Measurements from ENCODE around the gene LIN7B. TPM values are rescaled to one million over a fixed set of nuclear protein-coding genes. Genes with fewer than 3 reads are reported as not detected.
A peak's percentile ranks its signal among the peaks of the same experiment; 100 is the strongest.

LIN7B gene
- total and polyA plus RNA-seq, 9 of the 15 experiments (the other 6 are each of a cell fraction or from before 2014, with no cell fraction given): 0.89 to 15.7 (median 4.0) TPM

GRCh38 chr19:49097453-49098288 is 16.5 kb upstream of the LIN7B start (continued):
- no peak for TF ChIP-seq PHF20 (IDR thresholded peaks at IDR 0.05; ENCODE audit: partially characterized antibody)
- TF ChIP-seq SMAD2 (IDR thresholded peaks at IDR 0.05; ENCODE audit: low read depth, low read length): no peak
- TF ChIP-seq SP1 (CRISPR knock-in tag; IDR thresholded peaks at IDR 0.05): 0 out of 2 replicates have a peak, but pooled peaks have one; percentile 11
- TF ChIP-seq TBL1XR1 (IDR thresholded peaks at IDR 0.05; ENCODE audit: low read length in 2 of 2): no peak
- peak; percentile 38; the same call in 1 of the 2 replicates for TF ChIP-seq KLF16 (IDR thresholded peaks at IDR 0.05)
- TF ChIP-seq NUFIP1 (IDR thresholded peaks at IDR 0.05; ENCODE audit: partially characterized antibody): no peak
- TF ChIP-seq FOXJ2 (tag; IDR thresholded peaks at IDR 0.05): 0 out of 2 replicates have a peak, but pooled peaks have one; percentile 29
- TF ChIP-seq, protein P1, sequence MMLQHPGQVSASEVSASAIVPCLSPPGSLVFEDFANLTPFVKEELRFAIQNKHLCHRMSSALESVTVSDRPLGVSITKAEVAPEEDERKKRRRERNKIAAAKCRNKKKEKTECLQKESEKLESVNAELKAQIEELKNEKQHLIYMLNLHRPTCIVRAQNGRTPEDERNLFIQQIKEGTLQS (IDR thresholded peaks at IDR 0.05): no peak
- TF ChIP-seq, protein P1 (CRISPR knock-in tag; conservative IDR thresholded peaks at IDR 0.05): peak; percentile 55; the same call in 1 of the 2 replicates
- no peak for TF ChIP-seq ZNF124 (CRISPR knock-in tag; IDR thresholded peaks at IDR 0.05)

- peaks cover 24% of the 10 kb centered on the region for H4K20me1 ChIP-seq (replicated peaks; ENCODE audit: control insufficient read depth, insufficient read depth, low read length)
- DNase-seq (ENCODE audit: extremely low read depth in 1 of 4, low spot score in 3 of 4): no peak
- H3K9me3 ChIP-seq (replicated peaks; ENCODE audit: control insufficient read depth, insufficient read depth, low read depth, low read length): no peaks in the 10 kb centered on the region
- in situ Hi-C loops (cut with MboI): loop anchor here (5.0 kb wide), 1 partner anchor 94 kb away; no protein-coding TSS in a partner anchor
- H2AFZ ChIP-seq (ENCODE audit: low read depth, low read length): no peak overlapping the region
- peaks cover 99% of the 10 kb centered on the region for H3K36me3 ChIP-seq (ENCODE audit: control insufficient read depth, insufficient read depth, low read length)
- H3K9me1 ChIP-seq (ENCODE audit: control insufficient read depth, insufficient read depth, low read length): no peaks in the 10 kb centered on the region
- no peak overlapping the region for H3K4me2 ChIP-seq (ENCODE audit: insufficient read depth, low read length)
- no peak overlapping the region for H3K9ac ChIP-seq (ENCODE audit: insufficient read depth in 1 of 2, low read depth in 2 of 2, low read length in 2 of 2)
- BruUV-seq (replicated peaks): no TSS peak
- CTCF ChIA-PET (ENCODE audit: low intra/inter-chr PET ratio): interaction anchor here (0.5 to 2.1 kb wide), 4 partner anchors 47 to 126 kb away, joined by 5 to 27 read pairs (median 6); no protein-coding TSS in a partner anchor
- H3K4me1 ChIP-seq (replicated peaks in 1 of 2; ENCODE audit: control insufficient read depth in 2 of 2, insufficient read depth in 2 of 2, low read length in 2 of 2): peaks cover 0 to 17% of the 10 kb centered on the region in 2 experiments; a peak in 3 of 5 replicates
- no peaks in the 10 kb centered on the region for H3K27me3 ChIP-seq (ENCODE audit: control insufficient read depth in 2 of 2, insufficient read depth in 2 of 2, low read length in 2 of 2)
- intact Hi-C loops (cut with micrococcal nuclease): no loop called here
- no peak for ATAC-seq
- WGBS (ENCODE audit: insufficient coverage, low coverage, missing lambda C conversion rate): 98% methylated on average over 4 of the region's 4 CpGs
- H3K79me2 ChIP-seq (ENCODE audit: control insufficient read depth, insufficient read depth, low read length): peaks cover 55% of the 10 kb centered on the region
- no peak overlapping the region for H3K4me3 ChIP-seq
- POLR2A ChIA-PET: interaction anchor here (2.6 kb wide), 1 partner anchor 100 kb away, joined by 22 read pairs; no protein-coding TSS in a partner anchor
- no peak overlapping the region for H3K27ac ChIP-seq (ENCODE audit: extremely low read depth, low read depth, low read length)
- FAIRE-seq: no peak
- TF ChIP-seq ZZZ3 (IDR thresholded peaks at IDR 0.05) (no peak), NRF1 (conservative IDR thresholded peaks at IDR 0.05 in 1 of 2, IDR thresholded peaks at IDR 0.05 in 1 of 2) (no peak), PRDM10 (IDR thresholded peaks at IDR 0.05; ENCODE audit: partially characterized antibody) (no peak), KHSRP (IDR thresholded peaks at IDR 0.05) (no peak), CBFA2T2 (conservative IDR thresholded peaks at IDR 0.05) (no peak), CREBBP (IDR thresholded peaks at IDR 0.05; ENCODE audit: low read depth, low read length) (no peak)
- TF ChIP-seq, protein P2, sequence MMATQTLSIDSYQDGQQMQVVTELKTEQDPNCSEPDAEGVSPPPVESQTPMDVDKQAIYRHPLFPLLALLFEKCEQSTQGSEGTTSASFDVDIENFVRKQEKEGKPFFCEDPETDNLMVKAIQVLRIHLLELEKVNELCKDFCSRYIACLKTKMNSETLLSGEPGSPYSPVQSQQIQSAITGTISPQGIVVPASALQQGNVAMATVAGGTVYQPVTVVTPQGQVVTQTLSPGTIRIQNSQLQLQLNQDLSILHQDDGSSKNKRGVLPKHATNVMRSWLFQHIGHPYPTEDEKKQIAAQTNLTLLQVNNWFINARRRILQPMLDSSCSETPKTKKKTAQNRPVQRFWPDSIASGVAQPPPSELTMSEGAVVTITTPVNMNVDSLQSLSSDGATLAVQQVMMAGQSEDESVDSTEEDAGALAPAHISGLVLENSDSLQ (IDR thresholded peaks at IDR 0.05): no peak
Measured at GRCh38 chr19:49098795-49099194, 15.4 kb upstream of the LIN7B start.
